Small intestine (tissue), 7 donors: ENCODE results near the gene GET4. TPM values are rescaled to one million over a fixed set of nuclear protein-coding genes. Genes with fewer than 3 reads are reported as not detected.
A peak's percentile ranks its signal among the peaks of the same experiment; 100 is the strongest.

ENCODE experiments used
- DNase-seq, 2 donors: peaks; one replicate each; pipeline versions ENCODE4 v3.0.0 to v3.0.0-alpha.2; 2013
- FAIRE-seq: peaks from 2 replicates; lab custom pipeline; 2012; peaks lifted over from hg19 to GRCh38; lab: Jason Lieb, UNC
- H3K27ac ChIP-seq, 3 donors: one replicate each; pipeline ENCODE4 v1.5.1; 2013; ENCODE audit warnings: low read length in 2 of 3, mild to moderate bottlenecking in 2 of 3, control low read depth in 1 of 3, inconsistent platforms in 1 of 3, low read depth in 1 of 3, moderate library complexity in 1 of 3
- H3K27me3 ChIP-seq, 3 donors: one replicate each; pipeline ENCODE4 v1.6.1; 2013; ENCODE audit warnings: low read length in 3 of 3, inconsistent platforms in 1 of 3; ENCODE audit not compliant: control insufficient read depth in 3 of 3, insufficient read depth in 3 of 3
- H3K36me3 ChIP-seq, 3 donors: one replicate each; pipeline ENCODE4 v1.6.1; 2013; ENCODE audit warnings: low read length in 3 of 3, inconsistent platforms in 1 of 3, low read depth in 1 of 3, mild to moderate bottlenecking in 1 of 3, moderate library complexity in 1 of 3; ENCODE audit not compliant: control insufficient read depth in 3 of 3, insufficient read depth in 2 of 3
- H3K4me1 ChIP-seq, 3 donors: one replicate each; pipeline ENCODE4 v1.6.1; 2013; ENCODE audit warnings: low read length in 2 of 3, inconsistent platforms in 1 of 3, low read depth in 1 of 3, mild to moderate bottlenecking in 1 of 3, moderate library complexity in 1 of 3; ENCODE audit not compliant: control insufficient read depth in 3 of 3, insufficient read depth in 2 of 3
- H3K4me3 ChIP-seq, 3 donors: one replicate each; pipeline ENCODE4 v1.5.1; 2013; ENCODE audit warnings: low read length in 3 of 3, control low read depth in 1 of 3, inconsistent platforms in 1 of 3, low read depth in 1 of 3, mild to moderate bottlenecking in 1 of 3, moderate library complexity in 1 of 3
- H3K9me3 ChIP-seq, 2 donors: one replicate each; pipeline ENCODE4 v1.6.1; 2013; ENCODE audit warnings: low read depth in 1 of 2, low read length in 1 of 2; ENCODE audit not compliant: control insufficient read depth in 2 of 2, insufficient read depth in 1 of 2
- WGBS, 3 donors: extraction: QIAGEN DNeasy Blood & Tissue Kit; methylation state at CpG; one replicate each; pipeline ENCODE4 v1.1.7; 2013; 5-methylcytosine and 5-hydroxymethylcytosine counted together
- polyA plus RNA-seq, 4 donors: library from polyadenylated mRNA; stranded (reverse) in 3 of 4; unstranded in 1 of 4; fragments of 200-250 nt in 3 of 4; fragments of 120-200 nt in 1 of 4; gene quantifications; one replicate each; pipeline versions ENCODE4 v1.2.1 to v1.2.3, GENCODE V29; 2013
- donor health status: healthy with polysubstance abuse.
- donor health status: control.
- donor health status: control.
- donor health status: Bipolar disorder and iron deficiency.
- donor health status: healthy.

Gene GET4
- polyA plus RNA-seq, 4 donors = 38.9 to 87.2 (median 74.5) TPM

- peaks cover 0 to 11% (median 0%) of the 10 kb centered on the region in 3 donors for H3K4me1 ChIP-seq
- FAIRE-seq (no peak), DNase-seq (no peak)
- no peak overlapping the region for H3K27ac ChIP-seq
- peaks cover 0 to 15% of the 10 kb centered on the region in 2 donors for H3K9me3 ChIP-seq
- no peak overlapping the region for H3K4me3 ChIP-seq
- H3K27me3 ChIP-seq = no peaks in the 10 kb centered on the region
- H3K36me3 ChIP-seq = peaks cover 20 to 92% (median 21%) of the 10 kb centered on the region in 3 donors
- 88 to 92% (median 89%) methylated on average over 48 to 54 of the region's 54 CpGs for WGBS, 3 donors
Observed at GRCh38 chr7:898855-899681, 22.7 kb downstream of the GET4 start.

GRCh38 chr7:899806-900205 is 23.5 kb downstream of the GET4 start:
- Histone ChIP-seq H3K9me3 (peaks cover 0 to 15% of the 10 kb centered on the region in 2 donors), H3K27ac (no peak overlapping the region), H3K4me1 (peaks cover 0 to 11% (median 0%) of the 10 kb centered on the region in 3 donors), H3K4me3 (no peak overlapping the region), H3K27me3 (no peaks in the 10 kb centered on the region), H3K36me3 (peaks cover 19 to 92% (median 21%) of the 10 kb centered on the region in 3 donors)
- no peak for DNase-seq
- 94 to 96% (median 94%) methylated on average over 16 of the region's 16 CpGs for WGBS, 3 donors
- no peak for FAIRE-seq

GRCh38 chr7:900331-901040 is 24.1 kb downstream of the GET4 start:
- H3K36me3 ChIP-seq = peaks cover 14 to 88% (median 16%) of the 10 kb centered on the region in 3 donors
- DNase-seq (no peak), FAIRE-seq (no peak)
- peaks cover 0 to 11% (median 0%) of the 10 kb centered on the region in 3 donors for H3K4me1 ChIP-seq
- H3K27ac ChIP-seq = peak overlapping the region; percentile 37 to 90 (median 63)
- no peaks in the 10 kb centered on the region for H3K27me3 ChIP-seq
- no peak overlapping the region for H3K4me3 ChIP-seq
- 82 to 87% (median 85%) methylated on average over 18 to 26 of the region's 26 CpGs for WGBS, 3 donors
- H3K9me3 ChIP-seq = peaks cover 0 to 8% of the 10 kb centered on the region in 2 donors

- Histone ChIP-seq H3K9me3 (peaks cover 0 to 3% of the 10 kb centered on the region in 2 donors), H3K4me1 (peaks cover 0 to 11% (median 0%) of the 10 kb centered on the region in 3 donors), H3K27me3 (no peaks in the 10 kb centered on the region), H3K4me3 (no peak overlapping the region), H3K36me3 (peaks cover 9 to 83% (median 14%) of the 10 kb centered on the region in 3 donors), H3K27ac (peak overlapping the region; percentile 37 to 90 (median 63))
- DNase-seq (no peak), FAIRE-seq (no peak)
- WGBS, 3 donors = 40 to 58% (median 49%) methylated on average over 5 to 8 of the region's 8 CpGs
Observed at GRCh38 chr7:901041-901387, 24.7 kb downstream of the GET4 start.

- WGBS, 3 donors = 25 to 38% (median 30%) methylated on average over 18 to 24 of the region's 24 CpGs
- Histone ChIP-seq H3K36me3 (peaks cover 8 to 77% (median 9%) of the 10 kb centered on the region in 3 donors), H3K4me1 (peaks cover 0 to 11% (median 0%) of the 10 kb centered on the region in 3 donors), H3K27me3 (no peaks in the 10 kb centered on the region), H3K9me3 (no peaks in the 10 kb centered on the region), H3K4me3 (no peak overlapping the region), H3K27ac (peak overlapping the region; percentile 37 to 90 (median 78))
- DNase-seq (peak; percentile 93 to 98), FAIRE-seq (no peak)
Observed at GRCh38 chr7:901388-902154, 25.2 kb downstream of the GET4 start.

GRCh38 chr7:902996-903395 is 26.6 kb downstream of the GET4 start:
- Histone ChIP-seq H3K27ac (no peak overlapping the region), H3K27me3 (no peaks in the 10 kb centered on the region), H3K4me1 (peaks cover 0 to 11% (median 0%) of the 10 kb centered on the region in 3 donors), H3K4me3 (no peak overlapping the region), H3K36me3 (peaks cover 3 to 77% (median 8%) of the 10 kb centered on the region in 3 donors), H3K9me3 (no peaks in the 10 kb centered on the region)
- WGBS, 3 donors = 88 to 93% (median 92%) methylated on average over 22 of the region's 22 CpGs
- FAIRE-seq (no peak), DNase-seq (no peak)

- WGBS, 3 donors = 88 to 91% (median 88%) methylated on average over 33 to 37 of the region's 37 CpGs
- Histone ChIP-seq H3K36me3 (peaks cover 3 to 71% (median 5%) of the 10 kb centered on the region in 3 donors), H3K4me3 (no peak overlapping the region), H3K9me3 (no peaks in the 10 kb centered on the region), H3K4me1 (peaks cover 0 to 16% (median 0%) of the 10 kb centered on the region in 3 donors), H3K27me3 (no peaks in the 10 kb centered on the region), H3K27ac (no peak overlapping the region)
- no peak for FAIRE-seq
- no peak for DNase-seq
Observed at GRCh38 chr7:903921-904755, 27.8 kb downstream of the GET4 start.
